Duodenal mucosa (tissue), 2 donors: ENCODE results near the gene CCDC148.

Experiments
- H3K27ac ChIP-seq: one replicate; pipeline ENCODE4 v1.7.0; 2013; ENCODE audit warnings: low read depth, low read length
- H3K27me3 ChIP-seq, 2 donors: one replicate each; pipeline ENCODE4 v1.7.0; 2013; ENCODE audit warnings: low read length in 2 of 2, control low read depth in 1 of 2; ENCODE audit not compliant: insufficient read depth in 2 of 2, control insufficient read depth in 1 of 2
- H3K36me3 ChIP-seq, 2 donors: one replicate each; pipeline ENCODE4 v1.7.0; 2013; ENCODE audit warnings: low read length in 2 of 2, control low read depth in 1 of 2; ENCODE audit not compliant: insufficient read depth in 2 of 2, control insufficient read depth in 1 of 2
- H3K4me1 ChIP-seq, 2 donors: one replicate each; pipeline ENCODE4 v1.7.0; 2013; ENCODE audit warnings: low read length in 2 of 2, control low read depth in 1 of 2; ENCODE audit not compliant: insufficient read depth in 2 of 2, control insufficient read depth in 1 of 2
- H3K4me3 ChIP-seq, 2 donors: one replicate each; pipeline ENCODE4 v1.7.0; 2013; ENCODE audit warnings: low read length in 2 of 2, low read depth in 1 of 2
- H3K9ac ChIP-seq, 2 donors: one replicate each; pipeline ENCODE4 v1.7.0; 2013; ENCODE audit warnings: low read length in 2 of 2, low read depth in 1 of 2
- H3K9me3 ChIP-seq, 2 donors: one replicate each; pipeline ENCODE4 v1.7.0; 2013; ENCODE audit warnings: low read length in 2 of 2, control low read depth in 1 of 2; ENCODE audit not compliant: control insufficient read depth in 1 of 2

The CCDC148 gene

GRCh38 chr2:158125756-158126498 lies 330.6 kb downstream of the CCDC148 start:
- Histone ChIP-seq H3K36me3 (no peaks in the 10 kb centered on the region), H3K27ac (no peak overlapping the region), H3K9me3 (no peaks in the 10 kb centered on the region), H3K4me1 (peaks cover 40 to 46% of the 10 kb centered on the region in 2 donors), H3K4me3 (no peak overlapping the region), H3K9ac (no peak overlapping the region), H3K27me3 (no peaks in the 10 kb centered on the region)

GRCh38 chr2:158124896-158125295 lies 331.7 kb downstream of the CCDC148 start:
- Histone ChIP-seq H3K36me3 (no peaks in the 10 kb centered on the region), H3K27ac (no peak overlapping the region), H3K4me3 (no peak overlapping the region), H3K9me3 (no peaks in the 10 kb centered on the region), H3K9ac (no peak overlapping the region), H3K27me3 (no peaks in the 10 kb centered on the region), H3K4me1 (peaks cover 32 to 44% of the 10 kb centered on the region in 2 donors)
